ENCODE measurements around the gene TXNRD1.
A peak's percentile ranks its signal among the peaks of the same experiment; 100 is the strongest.

Gene TXNRD1

DNA sequence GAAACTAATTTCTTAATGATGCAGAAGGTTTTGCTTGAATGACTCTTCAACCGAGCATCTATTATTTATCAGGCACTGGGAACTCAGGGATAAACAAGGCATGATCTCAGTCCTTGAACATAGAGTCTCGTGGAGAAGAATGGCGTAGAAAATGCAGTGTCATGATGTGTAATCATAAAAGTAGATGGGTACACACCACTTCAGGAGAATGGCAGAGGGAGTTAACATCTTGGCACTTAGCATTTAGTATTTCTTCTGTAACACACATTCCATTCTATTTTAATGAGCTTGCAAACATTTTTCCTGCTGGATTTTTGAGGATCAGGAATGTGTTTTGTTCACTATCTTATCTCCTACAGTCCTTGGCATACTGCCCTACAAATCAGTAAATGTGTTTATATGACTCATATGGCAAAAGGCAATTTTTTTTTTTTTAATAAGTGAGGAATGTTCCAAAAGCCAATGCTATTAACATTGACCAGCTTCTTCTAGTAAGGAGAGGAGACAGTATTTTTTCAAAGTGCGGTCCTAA lies 3.8 kb downstream of the TXNRD1 start:
- TF ChIP-seq, protein P1, sequence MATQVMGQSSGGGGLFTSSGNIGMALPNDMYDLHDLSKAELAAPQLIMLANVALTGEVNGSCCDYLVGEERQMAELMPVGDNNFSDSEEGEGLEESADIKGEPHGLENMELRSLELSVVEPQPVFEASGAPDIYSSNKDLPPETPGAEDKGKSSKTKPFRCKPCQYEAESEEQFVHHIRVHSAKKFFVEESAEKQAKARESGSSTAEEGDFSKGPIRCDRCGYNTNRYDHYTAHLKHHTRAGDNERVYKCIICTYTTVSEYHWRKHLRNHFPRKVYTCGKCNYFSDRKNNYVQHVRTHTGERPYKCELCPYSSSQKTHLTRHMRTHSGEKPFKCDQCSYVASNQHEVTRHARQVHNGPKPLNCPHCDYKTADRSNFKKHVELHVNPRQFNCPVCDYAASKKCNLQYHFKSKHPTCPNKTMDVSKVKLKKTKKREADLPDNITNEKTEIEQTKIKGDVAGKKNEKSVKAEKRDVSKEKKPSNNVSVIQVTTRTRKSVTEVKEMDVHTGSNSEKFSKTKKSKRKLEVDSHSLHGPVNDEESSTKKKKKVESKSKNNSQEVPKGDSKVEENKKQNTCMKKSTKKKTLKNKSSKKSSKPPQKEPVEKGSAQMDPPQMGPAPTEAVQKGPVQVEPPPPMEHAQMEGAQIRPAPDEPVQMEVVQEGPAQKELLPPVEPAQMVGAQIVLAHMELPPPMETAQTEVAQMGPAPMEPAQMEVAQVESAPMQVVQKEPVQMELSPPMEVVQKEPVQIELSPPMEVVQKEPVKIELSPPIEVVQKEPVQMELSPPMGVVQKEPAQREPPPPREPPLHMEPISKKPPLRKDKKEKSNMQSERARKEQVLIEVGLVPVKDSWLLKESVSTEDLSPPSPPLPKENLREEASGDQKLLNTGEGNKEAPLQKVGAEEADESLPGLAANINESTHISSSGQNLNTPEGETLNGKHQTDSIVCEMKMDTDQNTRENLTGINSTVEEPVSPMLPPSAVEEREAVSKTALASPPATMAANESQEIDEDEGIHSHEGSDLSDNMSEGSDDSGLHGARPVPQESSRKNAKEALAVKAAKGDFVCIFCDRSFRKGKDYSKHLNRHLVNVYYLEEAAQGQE (IDR thresholded peaks at IDR 0.05; ENCODE audit: insufficient read depth in 1 of 2, low read depth in 2 of 2, low read length in 2 of 2) = no peak
- TF ChIP-seq TAF1 (IDR thresholded peaks at IDR 0.05; ENCODE audit: borderline replicate concordance, insufficient read depth, low read length) (no peak), POLR2AphosphoS5 (IDR thresholded peaks at IDR 0.05; ENCODE audit: low read depth, low read length) (no peak), FOXP2 (optimal IDR thresholded peaks at IDR 0.05; ENCODE audit: borderline replicate concordance, extremely low read depth, extremely low read length, insufficient read depth) (no peak), SIN3A (IDR thresholded peaks at IDR 0.05; ENCODE audit: borderline replicate concordance, insufficient read depth, low read length) (no peak)

DNA sequence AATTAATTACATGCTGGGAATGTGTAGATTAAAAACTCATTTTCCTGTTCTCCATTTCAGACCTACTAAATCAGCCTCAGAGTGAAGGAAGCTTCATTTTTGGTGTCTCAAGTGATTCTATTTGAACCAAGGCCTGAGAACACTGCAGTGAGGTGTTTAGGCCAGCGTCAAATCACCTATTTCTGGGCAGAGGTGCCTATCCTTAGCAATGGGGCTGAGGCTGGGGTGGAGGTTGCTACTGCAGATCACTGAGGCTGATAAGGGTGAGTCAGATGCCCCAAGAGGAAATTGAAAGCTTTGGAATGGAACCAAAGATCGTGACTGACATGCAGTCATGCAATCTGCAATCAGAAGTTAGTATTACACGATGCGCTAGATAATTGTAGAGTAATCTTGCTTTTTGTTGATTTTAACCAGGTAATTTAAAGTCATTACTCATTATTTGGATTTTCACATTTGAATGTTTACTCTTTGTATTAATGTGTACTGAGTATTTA lies 4.4 kb downstream of the TXNRD1 start:
- TF ChIP-seq POLR2AphosphoS5 (IDR thresholded peaks at IDR 0.05; ENCODE audit: low read depth, low read length) (no peak), TAF1 (IDR thresholded peaks at IDR 0.05; ENCODE audit: borderline replicate concordance, insufficient read depth, low read length) (no peak), SIN3A (IDR thresholded peaks at IDR 0.05; ENCODE audit: borderline replicate concordance, insufficient read depth, low read length) (peak; percentile 74; the same call in 1 of the 2 replicates), FOXP2 (optimal IDR thresholded peaks at IDR 0.05; ENCODE audit: borderline replicate concordance, extremely low read depth, extremely low read length, insufficient read depth) (peak; percentile 46)
- TF ChIP-seq, protein P1 (IDR thresholded peaks at IDR 0.05; ENCODE audit: insufficient read depth in 1 of 2, low read depth in 2 of 2, low read length in 2 of 2) = peak in 1 of 2 experiments; percentile 68; a peak in 1 of 4 replicates

DNA sequence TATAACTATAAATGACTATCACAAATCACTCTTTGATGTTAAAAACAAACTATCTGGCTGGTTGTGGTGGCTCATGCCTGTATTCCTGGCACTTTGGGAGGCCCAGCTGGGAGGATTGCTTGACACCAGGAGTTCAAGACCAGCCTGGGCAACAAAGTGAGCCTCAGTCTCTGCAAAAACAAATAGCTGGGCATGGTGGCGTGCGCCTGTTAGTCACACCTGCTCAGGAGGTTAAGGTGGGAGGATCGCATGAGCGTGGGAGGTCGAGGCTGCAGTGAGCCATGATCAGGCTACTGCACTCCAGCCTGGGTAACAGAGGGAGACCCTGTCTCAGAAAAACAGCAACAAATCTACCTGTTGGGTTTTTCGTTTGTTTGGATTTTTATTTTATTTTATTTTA lies 5.4 kb downstream of the TXNRD1 start:
- TF ChIP-seq SIN3A (IDR thresholded peaks at IDR 0.05; ENCODE audit: borderline replicate concordance, insufficient read depth, low read length) = no peak
- TF ChIP-seq FOXP2 (optimal IDR thresholded peaks at IDR 0.05; ENCODE audit: borderline replicate concordance, extremely low read depth, extremely low read length, insufficient read depth) = no peak
- TF ChIP-seq, protein P1 (IDR thresholded peaks at IDR 0.05; ENCODE audit: insufficient read depth in 1 of 2, low read depth in 2 of 2, low read length in 2 of 2) = no peak
- TF ChIP-seq TAF1 (IDR thresholded peaks at IDR 0.05; ENCODE audit: borderline replicate concordance, insufficient read depth, low read length) = no peak
- no peak for TF ChIP-seq POLR2AphosphoS5 (IDR thresholded peaks at IDR 0.05; ENCODE audit: low read depth, low read length)

DNA sequence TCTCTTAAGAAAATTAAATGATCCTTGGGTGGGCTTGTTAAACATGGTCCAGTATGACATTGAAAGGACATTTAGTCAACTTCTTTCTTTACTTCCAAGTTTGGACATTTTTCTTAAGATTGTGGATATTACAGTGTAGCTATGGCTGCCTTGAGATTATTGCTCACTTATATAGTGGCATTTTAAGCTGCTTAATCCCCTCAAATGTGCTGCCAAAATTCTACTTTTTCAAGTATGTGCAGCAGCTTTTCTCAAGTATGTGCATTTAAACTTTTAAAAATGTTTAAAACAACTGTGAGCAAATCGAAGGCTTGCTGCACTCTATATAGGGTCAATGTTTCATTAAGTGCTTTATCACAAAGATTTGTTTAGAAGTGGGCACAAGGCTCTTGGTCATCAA lies 7.4 kb downstream of the TXNRD1 start:
- TF ChIP-seq FOXP2 (optimal IDR thresholded peaks at IDR 0.05; ENCODE audit: borderline replicate concordance, extremely low read depth, extremely low read length, insufficient read depth) (no peak), SIN3A (IDR thresholded peaks at IDR 0.05; ENCODE audit: borderline replicate concordance, insufficient read depth, low read length) (no peak), POLR2AphosphoS5 (IDR thresholded peaks at IDR 0.05; ENCODE audit: low read depth, low read length) (no peak), TAF1 (IDR thresholded peaks at IDR 0.05; ENCODE audit: borderline replicate concordance, insufficient read depth, low read length) (no peak)
- TF ChIP-seq, protein P1 (IDR thresholded peaks at IDR 0.05; ENCODE audit: insufficient read depth in 1 of 2, low read depth in 2 of 2, low read length in 2 of 2) = no peak

All from PFSK-1 (cell line).